GM19351 (cell line): ENCODE measurements around the gene UGGT2.

Experiments
- ATAC-seq: cut with Tn5 transposase; IDR thresholded peaks from one replicate; pipeline ENCODE4 v1.9.1; 2021; ENCODE audit warnings: mild to moderate bottlenecking, moderate library complexity; ENCODE audit not compliant: unreplicated experiment

The UGGT2 gene

DNA sequence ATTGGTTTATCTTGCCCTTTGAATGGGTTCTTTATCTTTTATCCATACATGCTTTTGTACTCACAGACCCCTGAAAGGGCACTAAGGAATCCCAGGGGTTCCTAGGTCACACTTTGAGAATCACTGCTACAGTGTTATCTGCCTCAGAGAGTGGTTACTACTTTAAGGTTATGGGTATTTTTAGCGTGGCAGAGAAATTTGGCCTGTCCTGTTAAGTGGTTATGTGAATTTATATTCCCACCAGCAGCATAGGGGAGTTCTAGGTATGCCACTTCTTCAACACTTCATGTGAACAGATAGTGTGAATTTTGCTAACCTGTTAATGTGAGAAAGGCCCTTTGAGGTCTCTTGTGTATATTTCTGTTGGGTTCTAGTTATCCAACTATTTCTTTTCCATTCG is 300.5 kb downstream of the UGGT2 start:
- no peak for ATAC-seq
